Choroid plexus epithelial cell (primary cell): ENCODE results near the gene BUD31.

ENCODE experiments used
- DNase-seq: peaks from one replicate; pipeline ENCODE4 v3.0.0-alpha.2; 2010; ENCODE audit warnings: low read depth
- H3K4me3 ChIP-seq: 2 replicates; pipeline ENCODE4 v1.5.1; 2011; ENCODE audit warnings: low read depth, mild to moderate bottlenecking, control low read depth, low read length, moderate library complexity
- TF ChIP-seq, protein P1 (sequence below): conservative IDR thresholded peaks from 2 replicates; pipeline ENCODE4 v1.5.1; 2011; ENCODE audit warnings: low read depth, mild to moderate bottlenecking, control low read depth, inconsistent platforms, low read length, moderate library complexity

BUD31 gene

DNA sequence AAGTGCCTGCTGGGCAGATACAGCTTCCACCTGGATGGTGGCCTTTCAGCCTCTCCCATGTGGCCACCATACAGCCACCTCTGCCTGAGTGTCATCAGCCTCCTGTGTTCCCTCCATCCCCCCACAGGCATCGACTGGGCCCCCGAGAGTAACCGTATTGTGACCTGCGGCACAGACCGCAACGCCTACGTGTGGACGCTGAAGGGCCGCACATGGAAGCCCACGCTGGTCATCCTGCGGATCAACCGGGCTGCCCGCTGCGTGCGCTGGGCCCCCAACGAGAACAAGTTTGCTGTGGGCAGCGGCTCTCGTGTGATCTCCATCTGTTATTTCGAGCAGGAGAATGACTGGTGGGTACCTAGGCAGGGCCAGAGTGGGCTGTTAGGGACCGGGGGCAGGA, 20.9 kb upstream of the BUD31 start:
- no peak overlapping the region for H3K4me3 ChIP-seq
- DNase-seq = no peak
- TF ChIP-seq, protein P1, sequence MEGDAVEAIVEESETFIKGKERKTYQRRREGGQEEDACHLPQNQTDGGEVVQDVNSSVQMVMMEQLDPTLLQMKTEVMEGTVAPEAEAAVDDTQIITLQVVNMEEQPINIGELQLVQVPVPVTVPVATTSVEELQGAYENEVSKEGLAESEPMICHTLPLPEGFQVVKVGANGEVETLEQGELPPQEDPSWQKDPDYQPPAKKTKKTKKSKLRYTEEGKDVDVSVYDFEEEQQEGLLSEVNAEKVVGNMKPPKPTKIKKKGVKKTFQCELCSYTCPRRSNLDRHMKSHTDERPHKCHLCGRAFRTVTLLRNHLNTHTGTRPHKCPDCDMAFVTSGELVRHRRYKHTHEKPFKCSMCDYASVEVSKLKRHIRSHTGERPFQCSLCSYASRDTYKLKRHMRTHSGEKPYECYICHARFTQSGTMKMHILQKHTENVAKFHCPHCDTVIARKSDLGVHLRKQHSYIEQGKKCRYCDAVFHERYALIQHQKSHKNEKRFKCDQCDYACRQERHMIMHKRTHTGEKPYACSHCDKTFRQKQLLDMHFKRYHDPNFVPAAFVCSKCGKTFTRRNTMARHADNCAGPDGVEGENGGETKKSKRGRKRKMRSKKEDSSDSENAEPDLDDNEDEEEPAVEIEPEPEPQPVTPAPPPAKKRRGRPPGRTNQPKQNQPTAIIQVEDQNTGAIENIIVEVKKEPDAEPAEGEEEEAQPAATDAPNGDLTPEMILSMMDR = no peak

DNA sequence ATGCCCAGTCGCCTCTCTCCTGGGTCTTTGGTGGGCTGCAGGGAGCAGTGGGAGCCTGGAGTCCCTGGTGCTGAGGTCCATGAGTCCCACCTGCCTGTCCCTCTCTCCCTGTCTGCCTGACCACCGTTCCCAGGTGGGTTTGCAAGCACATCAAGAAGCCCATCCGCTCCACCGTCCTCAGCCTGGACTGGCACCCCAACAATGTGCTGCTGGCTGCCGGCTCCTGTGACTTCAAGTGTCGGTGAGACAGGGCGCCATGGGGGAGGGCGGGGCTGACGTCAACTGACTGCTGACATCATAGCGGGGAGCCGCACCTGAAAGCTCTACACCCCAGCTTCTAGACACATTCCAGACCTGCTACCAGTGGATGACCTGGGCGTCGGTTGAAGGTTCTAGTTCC, 19.0 kb upstream of the BUD31 start:
- no peak overlapping the region for H3K4me3 ChIP-seq
- DNase-seq = no peak
- TF ChIP-seq, protein P1 = no peak

GRCh38 chr7:99390941-99391602, 17.7 kb upstream of the BUD31 start:
- no peak overlapping the region for H3K4me3 ChIP-seq
- TF ChIP-seq, protein P1 = no peak
- no peak for DNase-seq

DNA sequence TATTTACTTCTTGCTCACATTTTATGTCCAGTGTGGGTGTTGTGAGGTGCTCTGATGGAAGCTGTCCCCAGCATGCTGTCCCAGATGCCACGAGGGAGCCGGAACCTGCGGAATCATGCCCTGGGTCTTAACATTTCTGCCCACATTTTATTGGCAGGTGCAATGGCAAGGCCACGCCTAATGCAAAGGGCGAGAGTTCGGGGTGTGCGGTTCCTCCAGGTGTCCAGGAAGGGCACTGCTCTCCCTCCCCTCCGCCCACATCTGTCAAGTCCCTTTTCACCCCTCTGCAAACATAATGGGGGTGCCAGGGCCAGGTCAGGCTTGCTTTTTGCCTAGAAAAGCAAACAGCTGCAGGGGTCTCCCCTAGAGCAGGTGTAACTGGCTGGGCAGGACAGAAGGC, 16.7 kb upstream of the BUD31 start:
- DNase-seq = no peak
- no peak overlapping the region for H3K4me3 ChIP-seq
- TF ChIP-seq, protein P1 = no peak

GRCh38 chr7:99392659-99393354, 16.0 kb upstream of the BUD31 start:
- H3K4me3 ChIP-seq = peak overlapping the region; percentile 59
- TF ChIP-seq, protein P1 = no peak
- DNase-seq = peak; percentile 77

DNA sequence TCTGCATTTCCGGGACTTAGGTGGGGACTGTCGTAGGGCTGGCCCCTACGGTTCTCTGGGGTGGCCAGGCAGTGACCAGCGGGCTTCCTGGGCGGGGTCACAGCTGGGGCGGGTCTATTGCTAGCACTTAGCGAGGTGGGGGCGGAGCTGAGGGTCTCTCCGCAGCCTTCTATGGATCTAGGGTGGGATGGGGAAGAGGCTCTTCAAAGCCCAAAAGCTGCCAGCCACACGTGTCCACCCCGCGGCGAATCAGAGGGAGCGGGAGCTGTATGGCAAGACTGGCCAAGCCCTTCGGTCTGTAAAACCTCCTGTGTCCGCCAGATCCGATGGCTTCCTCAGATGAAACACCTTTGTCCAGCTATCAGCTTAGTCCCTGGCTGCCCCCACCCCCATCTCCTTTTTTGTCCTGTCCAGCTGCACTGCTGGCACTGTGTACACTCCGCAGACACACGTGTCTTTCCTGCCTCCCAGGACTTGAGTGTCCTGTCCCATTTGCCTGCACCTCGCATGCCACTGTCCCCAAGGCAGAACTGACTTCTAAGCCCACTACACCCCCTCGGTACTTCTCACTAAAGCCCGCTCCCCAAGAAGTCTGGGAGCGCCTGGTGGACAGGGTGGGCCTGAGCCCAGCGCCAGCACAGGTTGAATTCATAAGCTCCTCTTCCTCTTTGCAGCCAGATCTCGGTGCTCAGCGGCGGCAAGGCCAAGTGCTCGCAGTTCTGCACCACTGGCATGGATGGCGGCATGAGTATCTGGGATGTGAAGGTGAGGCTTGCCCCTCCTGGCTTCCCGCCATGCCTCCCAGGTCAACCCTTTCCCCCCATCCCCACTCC, 15.2 kb upstream of the BUD31 start:
- DNase-seq = no peak
- peak overlapping the region; percentile 59 for H3K4me3 ChIP-seq
- TF ChIP-seq, protein P1 = no peak
